Calu3 (cell line): ENCODE measurements around the gene MUL1. TPM values are rescaled to one million over a fixed set of nuclear protein-coding genes. Genes with fewer than 3 reads are reported as not detected.
"Not testable (repeated sequence)": the region's sequence is repeated elsewhere in the genome, so short reads cannot be mapped to it uniquely, and the experiment has no call there.

Source experiments
- BruUV-seq: library from RNA; stranded (reverse); fragments of 400-500 nt; replicated peaks from 2 replicates; lab custom pipeline; 2021; lab: Mats Ljungman, UMichigan
- CTCF ChIA-PET: fragments of 300-600 bp; sonication (Branson Sonifier 250); formaldehyde crosslinking; loops from one replicate; lab custom pipeline; 2022; ENCODE audit warnings: antibody characterized with exemption; lab: Charles Lee
- DNase-seq: peaks from one replicate; pipeline ENCODE4 v3.0.0; 2022
- H3K27ac Mint-ChIP-seq: one replicate; pipeline ENCODE4 v1.8.0; 2022; ENCODE audit warnings: mixed read lengths; ENCODE audit not compliant: unreplicated experiment
- H3K27me3 Mint-ChIP-seq: one replicate; pipeline ENCODE4 v1.8.0; 2022; ENCODE audit warnings: mixed read lengths; ENCODE audit not compliant: unreplicated experiment
- H3K36me3 Mint-ChIP-seq: one replicate; pipeline ENCODE4 v1.8.0; 2022; ENCODE audit warnings: mild to moderate bottlenecking, moderate library complexity, mixed read lengths; ENCODE audit not compliant: insufficient read depth, unreplicated experiment
- H3K4me1 Mint-ChIP-seq: one replicate; pipeline ENCODE4 v1.8.0; 2022; ENCODE audit warnings: mild to moderate bottlenecking, low read depth, mixed read lengths; ENCODE audit not compliant: unreplicated experiment
- H3K4me3 Mint-ChIP-seq: one replicate; pipeline ENCODE4 v1.8.0; 2022; ENCODE audit warnings: mild to moderate bottlenecking, low read depth, moderate library complexity, mixed read lengths; ENCODE audit not compliant: unreplicated experiment
- H3K9me3 Mint-ChIP-seq: one replicate; pipeline ENCODE4 v1.8.0; 2022; ENCODE audit warnings: low read depth, mixed read lengths; ENCODE audit not compliant: unreplicated experiment
- CTCF ChIP-seq: fragments of 200-600 bp; IDR thresholded peaks from one replicate; pipeline ENCODE4 v1.8.0; 2022; ENCODE audit warnings: antibody characterized with exemption; ENCODE audit not compliant: unreplicated experiment
- intact Hi-C: fragments of 100-400 bp; cut with micrococcal nuclease; formaldehyde crosslinking; loops from one replicate; pipeline ENCODE4 v1.10.0; 2022; ENCODE audit not compliant: unreplicated experiment
- total RNA-seq: library from RNA; stranded (reverse); gene quantifications from 2 replicates; pipeline ENCODE4 v1.2.3, GENCODE V29; 2022

The MUL1 gene
- total RNA-seq, 1 experiment from 2014 or later, result 21.9 TPM

GRCh38 chr1:20521960-20522861 is 14.3 kb upstream of the MUL1 start:
- Mint-ChIP-seq H3K36me3 (peaks cover 7% of the 10 kb centered on the region), H3K4me1 (no peaks in the 10 kb centered on the region), H3K9me3 (no peaks in the 10 kb centered on the region), H3K27me3 (peaks cover 8% of the 10 kb centered on the region), H3K27ac (no peak overlapping the region), H3K4me3 (no peak overlapping the region)
- intact Hi-C loops, result loop anchor here (1.0 kb wide), 2 partner anchors 112 to 118 kb away; no protein-coding TSS in a partner anchor
- BruUV-seq, result no TSS peak
- peak; percentile 65 for TF ChIP-seq CTCF
- CTCF ChIA-PET, result no interaction called here
- peak; percentile 76 for DNase-seq

- H3K27ac Mint-ChIP-seq, DNase-seq, BruUV-seq, H3K27me3 Mint-ChIP-seq, H3K9me3 Mint-ChIP-seq, intact Hi-C loops, CTCF ChIA-PET, H3K4me3 Mint-ChIP-seq, H3K4me1 Mint-ChIP-seq, H3K36me3 Mint-ChIP-seq: not testable (repeated sequence)
Measured at GRCh38 chr1:20519609-20520262, 11.8 kb upstream of the MUL1 start.

- Mint-ChIP-seq H3K4me3 (no peak overlapping the region), H3K4me1 (no peaks in the 10 kb centered on the region), H3K9me3 (no peaks in the 10 kb centered on the region), H3K36me3 (peaks cover 14% of the 10 kb centered on the region), H3K27me3 (no peaks in the 10 kb centered on the region), H3K27ac (no peak overlapping the region)
- DNase-seq, result no peak
- no peak for TF ChIP-seq CTCF
- CTCF ChIA-PET, result no interaction called here
- BruUV-seq, result no TSS peak
- intact Hi-C loops, result no loop called here
Measured at GRCh38 chr1:20511518-20512428, 3.8 kb upstream of the MUL1 start.

DNA sequence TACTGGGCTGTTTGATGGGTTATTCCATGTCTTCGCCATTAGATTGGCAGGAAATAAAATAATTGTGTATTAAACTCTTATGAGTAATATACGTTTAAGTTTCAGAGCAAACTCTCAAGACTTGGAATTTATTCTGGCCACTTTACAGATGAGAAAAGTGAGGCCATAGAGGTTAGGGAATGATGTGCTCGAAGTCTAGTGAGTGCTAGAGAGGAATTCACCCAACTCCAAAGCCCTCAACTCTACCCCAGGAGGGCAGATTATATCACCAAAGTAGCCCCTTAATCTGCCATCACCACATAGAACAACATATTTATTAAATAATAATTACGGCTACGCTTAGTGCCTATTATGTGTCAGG is 440 bp upstream of the MUL1 start:
- Mint-ChIP-seq H3K4me3 (peak overlapping the region; percentile 75), H3K27me3 (no peaks in the 10 kb centered on the region), H3K27ac (peak overlapping the region; percentile 95), H3K4me1 (no peaks in the 10 kb centered on the region), H3K9me3 (no peaks in the 10 kb centered on the region), H3K36me3 (peaks cover 19% of the 10 kb centered on the region)
- CTCF ChIA-PET, result no interaction called here
- intact Hi-C loops, result no loop called here
- TF ChIP-seq CTCF, result no peak
- TSS peak; percentile 94 for BruUV-seq
- no peak for DNase-seq
